Ectodermal cell (in vitro differentiated cells): ENCODE results near the gene SOD3.

ENCODE experiments used
- H3K27ac ChIP-seq: 2 replicates; pipeline ENCODE4 v1.7.0; 2013; ENCODE audit warnings: mild to moderate bottlenecking, low read depth, low read length; ENCODE audit not compliant: insufficient read depth, poor library complexity, severe bottlenecking
- H3K27me3 ChIP-seq: 2 replicates; pipeline ENCODE4 v1.7.0; 2013; ENCODE audit warnings: mild to moderate bottlenecking, low read length; ENCODE audit not compliant: insufficient read depth, control insufficient read depth, poor library complexity, severe bottlenecking
- H3K36me3 ChIP-seq: one replicate; pipeline ENCODE4 v1.7.0; 2013; ENCODE audit warnings: low read length; ENCODE audit not compliant: control insufficient read depth, insufficient read depth
- H3K4me1 ChIP-seq: one replicate; pipeline ENCODE4 v1.7.0; 2013; ENCODE audit warnings: low read length; ENCODE audit not compliant: control insufficient read depth, insufficient read depth
- H3K4me3 ChIP-seq: 2 replicates; pipeline ENCODE4 v1.7.0; 2013; ENCODE audit warnings: low read depth, low read length, control low read depth; ENCODE audit not compliant: insufficient read depth
- H3K9me3 ChIP-seq: 2 replicates; pipeline ENCODE4 v1.7.0; 2013; ENCODE audit warnings: mild to moderate bottlenecking, low read length, moderate library complexity; ENCODE audit not compliant: control insufficient read depth
- WGBS, 2 experiments: methylation state at CpG; one replicate each; pipeline ENCODE4 v1.1.7; 2013; ENCODE audit warnings: missing lambda C conversion rate in 2 of 2; 5-methylcytosine and 5-hydroxymethylcytosine counted together

Gene SOD3

GRCh38 chr4:24792552-24792951 is 2.8 kb upstream of the SOD3 start:
- Histone ChIP-seq H3K27me3 (peaks cover 25% of the 10 kb centered on the region), H3K27ac (no peak overlapping the region), H3K4me3 (no peak overlapping the region), H3K36me3 (no peaks in the 10 kb centered on the region), H3K4me1 (no peaks in the 10 kb centered on the region), H3K9me3 (no peaks in the 10 kb centered on the region)
- 92 to 95% methylated on average over 4 of the region's 4 CpGs for WGBS, 2 experiments

GRCh38 chr4:24793219-24794005 is 2.0 kb upstream of the SOD3 start:
- no peak overlapping the region for H3K4me3 ChIP-seq
- no peaks in the 10 kb centered on the region for H3K4me1 ChIP-seq
- no peaks in the 10 kb centered on the region for H3K36me3 ChIP-seq
- no peaks in the 10 kb centered on the region for H3K9me3 ChIP-seq
- WGBS, 2 experiments, result 90 to 91% methylated on average over 8 of the region's 8 CpGs
- H3K27me3 ChIP-seq, result peaks cover 33% of the 10 kb centered on the region
- no peak overlapping the region for H3K27ac ChIP-seq

- 81 to 86% methylated on average over 4 of the region's 4 CpGs for WGBS, 2 experiments
- Histone ChIP-seq H3K9me3 (no peaks in the 10 kb centered on the region), H3K36me3 (no peaks in the 10 kb centered on the region), H3K4me3 (no peak overlapping the region), H3K27ac (no peak overlapping the region), H3K4me1 (no peaks in the 10 kb centered on the region), H3K27me3 (peaks cover 40% of the 10 kb centered on the region)
These were observed 1.3 kb upstream of the SOD3 start for GRCh38 chr4:24794051-24794450.

GRCh38 chr4:24794480-24794879 is 893 bp upstream of the SOD3 start:
- Histone ChIP-seq H3K4me3 (no peak overlapping the region), H3K27ac (no peak overlapping the region), H3K27me3 (peaks cover 44% of the 10 kb centered on the region), H3K36me3 (no peaks in the 10 kb centered on the region), H3K4me1 (no peaks in the 10 kb centered on the region), H3K9me3 (no peaks in the 10 kb centered on the region)
- 82 to 86% methylated on average over 10 of the region's 10 CpGs for WGBS, 2 experiments

GRCh38 chr4:24795666-24796381 is 451 bp downstream of the SOD3 start:
- WGBS, 2 experiments, result 43 to 55% methylated on average over 6 to 9 of the region's 9 CpGs
- Histone ChIP-seq H3K27me3 (peaks cover 57% of the 10 kb centered on the region), H3K9me3 (no peaks in the 10 kb centered on the region), H3K27ac (no peak overlapping the region), H3K4me3 (peak overlapping the region; percentile 26), H3K36me3 (no peaks in the 10 kb centered on the region), H3K4me1 (no peaks in the 10 kb centered on the region)

GRCh38 chr4:24796620-24797019 is 1.2 kb downstream of the SOD3 start:
- Histone ChIP-seq H3K27me3 (peaks cover 65% of the 10 kb centered on the region), H3K9me3 (no peaks in the 10 kb centered on the region)

GRCh38 chr4:24798036-24798610 is 2.8 kb downstream of the SOD3 start:
- Histone ChIP-seq H3K27me3 (peaks cover 68% of the 10 kb centered on the region), H3K27ac (no peak overlapping the region), H3K4me3 (no peak overlapping the region), H3K36me3 (no peaks in the 10 kb centered on the region), H3K4me1 (no peaks in the 10 kb centered on the region), H3K9me3 (no peaks in the 10 kb centered on the region)
- WGBS, 2 experiments, result 64 to 69% methylated on average over 5 of the region's 5 CpGs

More at GRCh38 chr4:24796620-24797019, 1.2 kb downstream of the SOD3 start:
- Histone ChIP-seq H3K4me1 (no peaks in the 10 kb centered on the region), H3K36me3 (no peaks in the 10 kb centered on the region), H3K4me3 (no peak overlapping the region), H3K27ac (no peak overlapping the region)

GRCh38 chr4:24799196-24799543 is 3.8 kb downstream of the SOD3 start:
- peaks cover 68% of the 10 kb centered on the region for H3K27me3 ChIP-seq
- no peaks in the 10 kb centered on the region for H3K36me3 ChIP-seq
- H3K4me3 ChIP-seq, result no peak overlapping the region
- no peaks in the 10 kb centered on the region for H3K9me3 ChIP-seq
- 91 to 96% methylated on average over 13 of the region's 13 CpGs for WGBS, 2 experiments
- H3K4me1 ChIP-seq, result no peaks in the 10 kb centered on the region
- H3K27ac ChIP-seq, result no peak overlapping the region

GRCh38 chr4:24799544-24800324 is 4.4 kb downstream of the SOD3 start:
- 43 to 44% methylated on average over 103 of the region's 103 CpGs for WGBS, 2 experiments
- peaks cover 66% of the 10 kb centered on the region for H3K27me3 ChIP-seq

More at GRCh38 chr4:24799544-24800324, 4.4 kb downstream of the SOD3 start:
- Histone ChIP-seq H3K4me3 (peak overlapping the region; percentile 31), H3K27ac (no peak overlapping the region), H3K4me1 (no peaks in the 10 kb centered on the region), H3K9me3 (no peaks in the 10 kb centered on the region), H3K36me3 (no peaks in the 10 kb centered on the region)
